Ishikawa (cell line): ENCODE data around the gene OAS3.

Source experiments
- CEBPB ChIP-seq: IDR thresholded peaks from 2 replicates; pipeline ENCODE4 v1.6.1; 2012
- EP300 ChIP-seq: IDR thresholded peaks from 2 replicates; pipeline ENCODE4 v1.6.1; 2012; ENCODE audit warnings: borderline replicate concordance
- TCF12 ChIP-seq: IDR thresholded peaks from 2 replicates; pipeline ENCODE4 v1.6.1; 2012; ENCODE audit warnings: low read depth
- YY1 ChIP-seq: IDR thresholded peaks from 2 replicates; pipeline ENCODE4 v1.6.1; 2012; ENCODE audit warnings: low read depth
- ZBTB7A ChIP-seq: IDR thresholded peaks from 2 replicates; pipeline ENCODE4 v1.6.1; 2012; ENCODE audit warnings: low read depth
- TF ChIP-seq, protein P1 (sequence below): IDR thresholded peaks from 2 replicates; pipeline ENCODE4 v1.6.1; 2012

DNA sequence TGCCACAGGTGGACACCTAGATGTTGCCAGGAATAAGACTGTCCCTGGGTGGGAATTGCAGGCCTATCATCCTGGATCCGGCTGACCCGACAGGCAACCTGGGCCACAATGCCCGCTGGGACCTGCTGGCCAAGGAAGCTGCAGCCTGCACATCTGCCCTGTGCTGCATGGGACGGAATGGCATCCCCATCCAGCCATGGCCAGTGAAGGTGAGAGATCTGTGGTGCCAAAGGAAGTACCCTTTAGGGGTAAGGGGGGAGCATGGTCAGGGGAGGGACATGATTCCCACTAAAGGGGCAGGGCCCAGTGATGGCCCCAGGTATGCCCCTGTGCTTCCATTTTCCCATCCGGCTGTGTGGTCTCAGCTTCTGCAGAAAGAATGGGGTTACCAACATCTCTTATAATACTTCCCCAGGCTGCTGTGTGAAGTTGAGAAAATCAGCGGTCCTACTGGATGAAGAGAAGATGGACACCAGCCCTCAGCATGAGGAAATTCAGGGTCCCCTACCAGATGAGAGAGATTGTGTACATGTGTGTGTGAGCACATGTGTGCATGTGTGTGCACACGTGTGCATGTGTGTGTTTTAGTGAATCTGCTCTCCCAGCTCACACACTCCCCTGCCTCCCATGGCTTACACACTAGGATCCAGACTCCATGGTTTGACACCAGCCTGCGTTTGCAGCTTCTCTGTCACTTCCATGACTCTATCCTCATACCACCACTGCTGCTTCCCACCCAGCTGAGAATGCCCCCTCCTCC is 31.5 kb downstream of the OAS3 start:
- TF ChIP-seq ZBTB7A (no peak), CEBPB (no peak), TCF12 (no peak), EP300 (no peak), YY1 (no peak)
- TF ChIP-seq, protein P1, sequence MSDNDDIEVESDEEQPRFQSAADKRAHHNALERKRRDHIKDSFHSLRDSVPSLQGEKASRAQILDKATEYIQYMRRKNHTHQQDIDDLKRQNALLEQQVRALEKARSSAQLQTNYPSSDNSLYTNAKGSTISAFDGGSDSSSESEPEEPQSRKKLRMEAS: no peak
